Measurements from ENCODE around the gene PCDHGC5. TPM values are rescaled to one million over a fixed set of nuclear protein-coding genes. Genes with fewer than 3 reads are reported as not detected.

Gene PCDHGC5
- total and polyA plus RNA-seq, 7 donors, result 0.26 to 5.6 (median 1.6) TPM; not detected in 1

GRCh38 chr5:141512911-141513626 is 24.2 kb downstream of the PCDHGC5 start:
- peaks cover 0 to 13% (median 6%) of the 10 kb centered on the region in 4 donors for H3K36me3 ChIP-seq
- DNase-seq, result no peak
- no peaks in the 10 kb centered on the region for H3K9me3 ChIP-seq
- 7 to 40% methylated on average over 43 of the region's 43 CpGs for WGBS, 2 donors
- TF ChIP-seq POLR2A (IDR thresholded peaks at IDR 0.05) (no peak), EP300 (IDR thresholded peaks at IDR 0.05) (no peak), POLR2AphosphoS5 (IDR thresholded peaks at IDR 0.05) (peak in 2 of 4 donors; percentile 3 to 36)
- TF ChIP-seq, protein P1, sequence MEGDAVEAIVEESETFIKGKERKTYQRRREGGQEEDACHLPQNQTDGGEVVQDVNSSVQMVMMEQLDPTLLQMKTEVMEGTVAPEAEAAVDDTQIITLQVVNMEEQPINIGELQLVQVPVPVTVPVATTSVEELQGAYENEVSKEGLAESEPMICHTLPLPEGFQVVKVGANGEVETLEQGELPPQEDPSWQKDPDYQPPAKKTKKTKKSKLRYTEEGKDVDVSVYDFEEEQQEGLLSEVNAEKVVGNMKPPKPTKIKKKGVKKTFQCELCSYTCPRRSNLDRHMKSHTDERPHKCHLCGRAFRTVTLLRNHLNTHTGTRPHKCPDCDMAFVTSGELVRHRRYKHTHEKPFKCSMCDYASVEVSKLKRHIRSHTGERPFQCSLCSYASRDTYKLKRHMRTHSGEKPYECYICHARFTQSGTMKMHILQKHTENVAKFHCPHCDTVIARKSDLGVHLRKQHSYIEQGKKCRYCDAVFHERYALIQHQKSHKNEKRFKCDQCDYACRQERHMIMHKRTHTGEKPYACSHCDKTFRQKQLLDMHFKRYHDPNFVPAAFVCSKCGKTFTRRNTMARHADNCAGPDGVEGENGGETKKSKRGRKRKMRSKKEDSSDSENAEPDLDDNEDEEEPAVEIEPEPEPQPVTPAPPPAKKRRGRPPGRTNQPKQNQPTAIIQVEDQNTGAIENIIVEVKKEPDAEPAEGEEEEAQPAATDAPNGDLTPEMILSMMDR (IDR thresholded peaks at IDR 0.05), result no peak
- H3K27ac ChIP-seq, result peak overlapping the region; percentile 89 to 97 (median 92)
- H3K4me1 ChIP-seq, result peaks cover 0 to 58% (median 50%) of the 10 kb centered on the region in 4 donors
- H3K27me3 ChIP-seq, result no peaks in the 10 kb centered on the region
- peak overlapping the region; percentile 50 to 72 (median 60) for H3K4me3 ChIP-seq
- intact Hi-C loops (cut with DNase I), result loop anchor here (1.0 kb wide), 1 partner anchor 37 kb away; no protein-coding TSS in a partner anchor

- H3K27me3 ChIP-seq, result no peaks in the 10 kb centered on the region
- 17 to 52% methylated on average over 29 of the region's 29 CpGs for WGBS, 2 donors
- TF ChIP-seq EP300 (IDR thresholded peaks at IDR 0.05), result peak in 2 of 4 donors; percentile 44 to 46
- TF ChIP-seq POLR2AphosphoS5 (IDR thresholded peaks at IDR 0.05), result peak; percentile 59 to 79 (median 66)
- peak in 1 of 2 donors; percentile 35 for TF ChIP-seq POLR2A (IDR thresholded peaks at IDR 0.05)
- TF ChIP-seq, protein P1 (IDR thresholded peaks at IDR 0.05), result peak in 1 of 4 experiments; percentile 3
- peak overlapping the region; percentile 50 to 72 (median 60) for H3K4me3 ChIP-seq
- peak; percentile 94 for DNase-seq
- H3K36me3 ChIP-seq, result peaks cover 0 to 13% (median 6%) of the 10 kb centered on the region in 4 donors
- H3K27ac ChIP-seq, result peak overlapping the region; percentile 89 to 97 (median 92)
- intact Hi-C loops (cut with DNase I), result no loop called here
- H3K4me1 ChIP-seq, result peaks cover 0 to 51% (median 43%) of the 10 kb centered on the region in 4 donors
- H3K9me3 ChIP-seq, result no peaks in the 10 kb centered on the region
These were observed 24.9 kb downstream of the PCDHGC5 start for GRCh38 chr5:141513627-141514329.

- intact Hi-C loops (cut with DNase I), result no loop called here
- Histone ChIP-seq H3K27ac (peak overlapping the region; percentile 89 to 97 (median 92)), H3K27me3 (no peaks in the 10 kb centered on the region), H3K9me3 (no peaks in the 10 kb centered on the region), H3K4me3 (peak overlapping the region; percentile 50 to 72 (median 60)), H3K36me3 (peaks cover 0 to 13% (median 6%) of the 10 kb centered on the region in 4 donors), H3K4me1 (peaks cover 0 to 43% (median 35%) of the 10 kb centered on the region in 4 donors)
- 76 to 79% methylated on average over 6 of the region's 6 CpGs for WGBS, 2 donors
- TF ChIP-seq, protein P1 (IDR thresholded peaks at IDR 0.05), result no peak
- TF ChIP-seq EP300 (IDR thresholded peaks at IDR 0.05), result no peak
- no peak for TF ChIP-seq POLR2AphosphoS5 (IDR thresholded peaks at IDR 0.05)
- no peak for TF ChIP-seq POLR2A (IDR thresholded peaks at IDR 0.05)
- no peak for DNase-seq
These were observed 25.7 kb downstream of the PCDHGC5 start for GRCh38 chr5:141514330-141515133.

DNA sequence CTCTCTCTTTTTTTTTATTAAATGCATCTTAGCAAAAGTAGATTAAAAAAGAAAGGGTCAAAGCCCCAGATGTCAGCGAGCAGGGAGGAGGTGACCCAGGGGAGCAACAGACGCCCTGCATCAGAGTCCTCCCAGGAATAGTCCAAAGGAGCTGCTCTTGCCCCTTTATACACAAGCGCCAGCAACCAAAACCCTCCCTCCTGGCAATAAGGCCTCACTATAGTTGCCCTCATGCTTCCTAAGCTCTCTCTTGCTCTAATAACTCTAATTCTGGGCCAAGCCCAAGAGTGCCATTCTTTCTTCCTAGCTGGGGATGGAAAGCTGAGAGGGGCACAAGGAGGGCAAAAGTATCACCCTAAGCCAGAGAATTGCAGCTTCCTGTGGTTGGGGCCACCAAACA is 26.3 kb downstream of the PCDHGC5 start:
- H3K27me3 ChIP-seq, result no peaks in the 10 kb centered on the region
- 86 to 93% methylated on average over 3 of the region's 3 CpGs for WGBS, 2 donors
- H3K4me1 ChIP-seq, result peaks cover 0 to 38% (median 31%) of the 10 kb centered on the region in 4 donors
- H3K4me3 ChIP-seq, result no peak overlapping the region
- TF ChIP-seq, protein P1 (IDR thresholded peaks at IDR 0.05), result no peak
- TF ChIP-seq EP300 (IDR thresholded peaks at IDR 0.05) (no peak), POLR2A (IDR thresholded peaks at IDR 0.05) (no peak), POLR2AphosphoS5 (IDR thresholded peaks at IDR 0.05) (no peak)
- peaks cover 0 to 13% (median 6%) of the 10 kb centered on the region in 4 donors for H3K36me3 ChIP-seq
- peak overlapping the region; percentile 89 to 97 (median 92) for H3K27ac ChIP-seq
- intact Hi-C loops (cut with DNase I), result no loop called here
- no peaks in the 10 kb centered on the region for H3K9me3 ChIP-seq
- DNase-seq, result no peak
